GM12891 (cell line): ENCODE measurements around the gene HSD11B1L.
"Not testable (repeated sequence)": the region's sequence is repeated elsewhere in the genome, so short reads cannot be mapped to it uniquely, and the experiment has no call there.

Experiments used
- DNase-seq: peaks from one replicate; pipeline ENCODE4 v3.0.0; 2011; ENCODE audit warnings: low spot score; ENCODE audit not compliant: insufficient read length
- FAIRE-seq: peaks from 2 replicates; lab custom pipeline; 2011; peaks lifted over from hg19 to GRCh38; lab: Jason Lieb, UNC
- PAX5 ChIP-seq: IDR thresholded peaks from 2 replicates; pipeline ENCODE4 v1.6.1; 2011; ENCODE audit warnings: low read length, moderate library complexity, mild to moderate bottlenecking; ENCODE audit not compliant: insufficient read depth, severe bottlenecking
- POLR2A ChIP-seq: IDR thresholded peaks from 2 replicates; pipeline ENCODE4 v1.6.1; 2011; ENCODE audit warnings: low read depth, low read length, control low read depth
- POLR2AphosphoS5 ChIP-seq: IDR thresholded peaks from 2 replicates; pipeline ENCODE4 v1.6.1; 2011; ENCODE audit warnings: low read depth, low read length, control low read depth
- POU2F2 ChIP-seq: IDR thresholded peaks from 2 replicates; pipeline ENCODE4 v1.6.1; 2011; ENCODE audit warnings: low read depth, mild to moderate bottlenecking, control low read depth, low read length, moderate library complexity
- SPI1 ChIP-seq: IDR thresholded peaks from 2 replicates; pipeline ENCODE4 v1.6.1; 2011; ENCODE audit warnings: low read depth, low read length, control low read depth
- TAF1 ChIP-seq: IDR thresholded peaks from 2 replicates; pipeline ENCODE4 v1.6.1; 2011; ENCODE audit warnings: low read depth, low read length, control low read depth

Gene HSD11B1L

GRCh38 chr19:5686647-5687359, 6.0 kb downstream of the HSD11B1L start:
- DNase-seq (peak; percentile 96), FAIRE-seq (peak; percentile 97)
- TF ChIP-seq SPI1 (no peak), TAF1 (0 out of 2 replicates have a peak, but pooled peaks have one; percentile 30)

- FAIRE-seq, result no peak
- DNase-seq, result no peak
- TF ChIP-seq PAX5 (no peak), POLR2A (no peak), POLR2AphosphoS5 (no peak), TAF1 (no peak), POU2F2 (no peak)
Measured at GRCh38 chr19:5687360-5688198, 6.8 kb downstream of the HSD11B1L start.

DNA sequence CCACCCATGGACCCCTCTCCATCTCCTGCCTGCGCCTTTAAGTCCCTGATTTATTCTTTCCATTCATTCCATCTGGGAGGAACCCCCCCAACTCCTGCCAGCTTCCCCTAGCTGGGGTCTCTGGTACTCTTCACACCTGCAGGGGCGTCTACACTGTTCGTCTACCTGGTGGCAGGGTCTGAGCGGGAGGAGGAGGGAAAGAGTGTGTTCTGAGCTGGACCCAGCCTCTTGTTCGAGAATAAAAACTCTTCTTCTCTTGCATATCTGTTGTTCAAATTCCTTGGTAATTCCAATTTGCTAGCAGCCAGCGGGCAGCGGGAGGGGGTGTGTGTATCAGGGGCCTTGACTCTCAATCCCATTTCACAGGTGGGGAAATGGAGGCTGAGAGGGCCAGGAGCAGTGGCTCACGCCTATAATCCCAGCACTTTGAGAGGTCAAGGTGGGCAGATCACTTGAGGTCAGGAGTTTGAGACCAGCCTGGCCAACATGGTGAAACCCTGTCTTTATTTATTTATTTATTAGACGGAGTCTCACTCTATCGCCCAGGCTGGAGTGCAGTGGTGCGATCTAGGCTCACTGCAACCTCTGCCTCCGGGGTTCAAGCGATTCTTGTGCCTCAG, 7.5 kb downstream of the HSD11B1L start:
- FAIRE-seq, DNase-seq: not testable (repeated sequence)

- FAIRE-seq (peak; percentile 99), DNase-seq (peak; percentile 97)
- TF ChIP-seq POLR2A (peak; percentile 99), SPI1 (peak; percentile 28; the same call in 1 of the 2 replicates), POLR2AphosphoS5 (peak; percentile 99), POU2F2 (peak; percentile 95), TAF1 (peak; percentile 99), PAX5 (peak; percentile 20)
Measured at GRCh38 chr19:5690125-5690954, 9.5 kb downstream of the HSD11B1L start, which contains the start of gene RPL36. RPL36 (plus strand) TSS chr19:5690295; CDS start chr19:5690508, 213 bp downstream.

GRCh38 chr19:5690955-5691821, 10.4 kb downstream of the HSD11B1L start:
- no peak for DNase-seq
- TF ChIP-seq PAX5, result no peak
- TF ChIP-seq SPI1, result peak; percentile 16; the same call in 1 of the 2 replicates
- peak; percentile 29; the same call in 1 of the 2 replicates for TF ChIP-seq POLR2AphosphoS5
- TF ChIP-seq TAF1, result 0 out of 2 replicates have a peak, but pooled peaks have one; percentile 14
- no peak for TF ChIP-seq POU2F2
- peak; percentile 72 for FAIRE-seq

DNA sequence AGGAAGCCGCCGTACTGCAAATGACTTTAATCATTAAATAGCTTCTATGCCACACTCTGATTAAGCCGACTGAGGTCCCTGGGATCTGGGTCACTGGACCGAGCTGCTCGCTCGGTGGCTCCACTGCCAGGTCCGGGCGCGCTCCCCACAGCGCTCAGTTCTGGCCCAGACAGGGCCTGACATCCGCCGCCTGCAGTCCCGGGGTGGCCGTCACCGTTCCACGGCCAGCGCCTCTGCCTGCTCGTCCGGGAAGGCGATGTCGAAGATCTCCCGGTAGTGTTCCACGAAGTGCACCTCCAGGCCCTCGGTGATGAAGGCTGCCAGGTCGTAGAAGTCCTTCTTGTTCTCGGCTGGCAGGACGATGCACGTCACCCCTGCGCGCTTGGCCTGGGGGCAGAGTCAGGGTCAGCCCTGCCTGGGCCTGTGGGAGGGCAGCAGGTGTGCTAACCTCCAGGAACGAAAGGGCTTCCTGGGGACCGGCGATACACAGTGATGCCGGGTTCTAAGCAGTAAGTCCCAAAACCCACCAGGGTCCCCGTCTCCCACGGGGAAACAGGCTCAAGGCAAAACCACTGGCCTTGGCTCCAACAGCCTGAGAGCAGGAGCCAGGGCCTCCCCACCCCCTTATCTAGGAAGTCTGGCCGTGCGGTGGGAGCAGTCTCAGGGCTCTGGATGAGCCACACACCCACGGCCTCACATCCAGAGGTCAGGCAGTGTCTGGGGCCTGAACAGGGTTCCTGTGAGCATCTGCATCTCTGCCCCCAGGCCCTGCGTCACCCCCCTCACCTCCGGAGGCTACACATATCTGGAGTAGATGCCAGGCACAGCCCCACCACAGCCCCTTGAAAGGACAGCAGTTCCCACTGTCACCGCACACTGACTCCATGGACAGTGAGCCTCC, 11.2 kb downstream of the HSD11B1L start:
- no peak for FAIRE-seq
- DNase-seq, result no peak

DNA sequence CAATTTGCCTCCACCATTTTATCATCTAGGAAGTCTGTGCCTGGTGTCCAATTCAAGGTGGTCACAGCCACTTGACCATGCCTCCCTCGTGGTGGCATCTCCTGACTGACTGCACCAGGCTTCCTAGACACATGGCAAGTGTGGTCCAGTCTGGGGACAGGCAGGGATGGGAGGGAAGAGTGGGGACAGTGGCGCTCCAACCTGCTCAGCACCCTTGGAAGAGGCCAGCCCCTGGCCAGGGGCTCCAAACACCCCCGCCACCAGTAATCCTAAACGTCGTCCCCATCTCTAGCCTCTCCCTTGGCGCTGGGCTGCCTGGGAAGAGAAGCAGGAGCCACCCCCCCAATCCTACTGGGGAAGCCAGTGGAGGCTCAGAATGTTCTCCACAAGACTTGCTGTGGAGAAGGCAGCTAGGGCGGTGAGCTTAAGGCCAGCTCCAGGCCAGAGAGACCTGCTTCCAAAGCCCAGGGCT, 11.9 kb downstream of the HSD11B1L start:
- FAIRE-seq (no peak), DNase-seq (no peak)
- TF ChIP-seq POLR2A (peak; percentile 64), PAX5 (no peak)

More for the DNA sequence above, 11.2 kb downstream of the HSD11B1L start:
- no peak for TF ChIP-seq TAF1
- TF ChIP-seq POLR2A, result no peak; the same call in 1 of the 2 replicates
- no peak; the same call in 1 of the 2 replicates for TF ChIP-seq POLR2AphosphoS5
- TF ChIP-seq PAX5, result no peak
- no peak for TF ChIP-seq SPI1
- no peak for TF ChIP-seq POU2F2
